Calu3 (cell line): Measurements from ENCODE around the gene VIPR2. TPM values are rescaled to one million over a fixed set of nuclear protein-coding genes. Genes with fewer than 3 reads are reported as not detected.
"Not testable (repeated sequence)": the region's sequence is repeated elsewhere in the genome, so short reads cannot be mapped to it uniquely, and the experiment has no call there.

Experiments used
- BruUV-seq: library from RNA; stranded (reverse); fragments of 400-500 nt; replicated peaks from 2 replicates; lab custom pipeline; 2021; lab: Mats Ljungman, UMichigan
- CTCF ChIA-PET: fragments of 300-600 bp; sonication (Branson Sonifier 250); formaldehyde crosslinking; loops from one replicate; lab custom pipeline; 2022; ENCODE audit warnings: antibody characterized with exemption; lab: Charles Lee
- DNase-seq: peaks from one replicate; pipeline ENCODE4 v3.0.0; 2022
- H3K27ac Mint-ChIP-seq: one replicate; pipeline ENCODE4 v1.8.0; 2022; ENCODE audit warnings: mixed read lengths; ENCODE audit not compliant: unreplicated experiment
- H3K27me3 Mint-ChIP-seq: one replicate; pipeline ENCODE4 v1.8.0; 2022; ENCODE audit warnings: mixed read lengths; ENCODE audit not compliant: unreplicated experiment
- H3K36me3 Mint-ChIP-seq: one replicate; pipeline ENCODE4 v1.8.0; 2022; ENCODE audit warnings: mild to moderate bottlenecking, moderate library complexity, mixed read lengths; ENCODE audit not compliant: insufficient read depth, unreplicated experiment
- H3K4me1 Mint-ChIP-seq: one replicate; pipeline ENCODE4 v1.8.0; 2022; ENCODE audit warnings: mild to moderate bottlenecking, low read depth, mixed read lengths; ENCODE audit not compliant: unreplicated experiment
- H3K4me3 Mint-ChIP-seq: one replicate; pipeline ENCODE4 v1.8.0; 2022; ENCODE audit warnings: mild to moderate bottlenecking, low read depth, moderate library complexity, mixed read lengths; ENCODE audit not compliant: unreplicated experiment
- H3K9me3 Mint-ChIP-seq: one replicate; pipeline ENCODE4 v1.8.0; 2022; ENCODE audit warnings: low read depth, mixed read lengths; ENCODE audit not compliant: unreplicated experiment
- CTCF ChIP-seq: fragments of 200-600 bp; IDR thresholded peaks from one replicate; pipeline ENCODE4 v1.8.0; 2022; ENCODE audit warnings: antibody characterized with exemption; ENCODE audit not compliant: unreplicated experiment
- intact Hi-C: fragments of 100-400 bp; cut with micrococcal nuclease; formaldehyde crosslinking; loops from one replicate; pipeline ENCODE4 v1.10.0; 2022; ENCODE audit not compliant: unreplicated experiment
- total RNA-seq: library from RNA; stranded (reverse); gene quantifications from 2 replicates; pipeline ENCODE4 v1.2.3, GENCODE V29; 2022

The VIPR2 gene
- total RNA-seq, 1 experiment from 2014 or later, result not detected

- peaks cover 10% of the 10 kb centered on the region for H3K9me3 Mint-ChIP-seq
- no peaks in the 10 kb centered on the region for H3K4me1 Mint-ChIP-seq
- BruUV-seq, result no TSS peak
- no peak for DNase-seq
- CTCF ChIA-PET, result no interaction called here
- no peak overlapping the region for H3K27ac Mint-ChIP-seq
- no peaks in the 10 kb centered on the region for H3K36me3 Mint-ChIP-seq
- H3K4me3 Mint-ChIP-seq, result no peak overlapping the region
- no peak for TF ChIP-seq CTCF
- H3K27me3 Mint-ChIP-seq, result peaks cover 34% of the 10 kb centered on the region
- intact Hi-C loops, result no loop called here
Observed at GRCh38 chr7:159103382-159104187, 41.1 kb downstream of the VIPR2 start.

GRCh38 chr7:159102681-159103381, 41.8 kb downstream of the VIPR2 start:
- intact Hi-C loops, result no loop called here
- Mint-ChIP-seq H3K27ac (no peak overlapping the region), H3K27me3 (peaks cover 28% of the 10 kb centered on the region), H3K36me3 (no peaks in the 10 kb centered on the region), H3K9me3 (peaks cover 10% of the 10 kb centered on the region), H3K4me1 (no peaks in the 10 kb centered on the region), H3K4me3 (no peak overlapping the region)
- no TSS peak for BruUV-seq
- CTCF ChIA-PET, result no interaction called here
- no peak for TF ChIP-seq CTCF
- DNase-seq, result no peak

GRCh38 chr7:159101661-159102091, 43.0 kb downstream of the VIPR2 start:
- BruUV-seq, H3K36me3 Mint-ChIP-seq, H3K4me3 Mint-ChIP-seq, DNase-seq, intact Hi-C loops, H3K4me1 Mint-ChIP-seq, CTCF ChIA-PET, H3K9me3 Mint-ChIP-seq: not testable (repeated sequence)
- Mint-ChIP-seq H3K27ac (peak overlapping the region; percentile 44), H3K27me3 (peaks cover 25% of the 10 kb centered on the region)

- H3K4me3 Mint-ChIP-seq, H3K4me1 Mint-ChIP-seq, CTCF ChIA-PET, BruUV-seq, DNase-seq, intact Hi-C loops, H3K27ac Mint-ChIP-seq, H3K9me3 Mint-ChIP-seq, H3K36me3 Mint-ChIP-seq: not testable (repeated sequence)
- peaks cover 25% of the 10 kb centered on the region for H3K27me3 Mint-ChIP-seq
Observed at GRCh38 chr7:159101083-159101395, 43.6 kb downstream of the VIPR2 start.

- BruUV-seq, H3K4me1 Mint-ChIP-seq, intact Hi-C loops, H3K4me3 Mint-ChIP-seq, H3K9me3 Mint-ChIP-seq, CTCF ChIA-PET, H3K27ac Mint-ChIP-seq, DNase-seq, H3K36me3 Mint-ChIP-seq: not testable (repeated sequence)
- peaks cover 25% of the 10 kb centered on the region for H3K27me3 Mint-ChIP-seq
Observed at GRCh38 chr7:159100281-159101082, 44.2 kb downstream of the VIPR2 start.
